ENCODE measurements around the gene SBF2. TPM values are rescaled to one million over a fixed set of nuclear protein-coding genes. Genes with fewer than 3 reads are reported as not detected.

The SBF2 gene
- polyA plus RNA-seq, 1 donor from 2014 or later: 53.4 TPM

DNA sequence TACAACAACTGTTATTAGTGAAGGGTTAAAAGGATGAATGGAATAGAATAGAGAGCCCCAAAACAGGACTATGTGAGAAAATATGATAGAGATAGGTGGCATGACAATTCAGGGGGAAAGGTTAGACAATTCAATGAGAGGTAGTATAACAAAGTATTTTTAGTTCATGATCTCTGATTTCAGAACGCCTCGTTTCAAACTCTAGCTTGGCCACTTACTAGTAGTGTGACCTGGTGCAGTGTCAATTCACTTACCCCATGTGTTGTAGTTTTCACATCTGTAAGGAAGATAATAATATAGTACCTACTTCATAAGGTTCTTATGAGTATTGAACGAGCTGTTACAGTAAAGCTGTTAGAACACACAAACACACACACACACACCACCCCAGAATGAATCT, 322.1 kb downstream of the SBF2 start:
- no peaks in the 10 kb centered on the region for H3F3A ChIP-seq (ENCODE audit: insufficient read depth, low read length, poor library complexity, severe bottlenecking)
- H3K27ac ChIP-seq (ENCODE audit: low read length): no peak overlapping the region
- TF ChIP-seq EP300 (conservative IDR thresholded peaks at IDR 0.05; ENCODE audit: poor library complexity, severe bottlenecking) (no peak), CTCF (IDR thresholded peaks at IDR 0.05; ENCODE audit: poor library complexity, severe bottlenecking) (no peak), EZH2 (IDR thresholded peaks at IDR 0.05; ENCODE audit: borderline replicate concordance, insufficient read depth, low read length, poor library complexity, severe bottlenecking) (no peak), REST (IDR thresholded peaks at IDR 0.05; ENCODE audit: borderline replicate concordance) (no peak), SMC3 (conservative IDR thresholded peaks at IDR 0.05; ENCODE audit: poor library complexity) (no peak), TAF1 (IDR thresholded peaks at IDR 0.05; ENCODE audit: low read depth) (no peak), RAD21 (conservative IDR thresholded peaks at IDR 0.05) (no peak), POLR2AphosphoS5 (IDR thresholded peaks at IDR 0.05) (no peak), MXI1 (conservative IDR thresholded peaks at IDR 0.05; ENCODE audit: poor library complexity, severe bottlenecking) (no peak)
- no peaks in the 10 kb centered on the region for H4K20me1 ChIP-seq (ENCODE audit: insufficient read depth)
- H3K79me2 ChIP-seq (replicated peaks; ENCODE audit: insufficient read depth, low read length): no peaks in the 10 kb centered on the region
- no peaks in the 10 kb centered on the region for H3K27me3 ChIP-seq (ENCODE audit: insufficient read depth, low read depth, low read length)
- H2AFZ ChIP-seq (ENCODE audit: low read depth, low read length): no peak overlapping the region
- H3K9me3 ChIP-seq (ENCODE audit: low read length): no peaks in the 10 kb centered on the region
- no peak overlapping the region for H3K4me2 ChIP-seq (ENCODE audit: low read length)
- H3K9me2 ChIP-seq (ENCODE audit: insufficient read depth, low read length): no peaks in the 10 kb centered on the region
- H3K9ac ChIP-seq (ENCODE audit: low read length): no peak overlapping the region
- no peak overlapping the region for H3K4me3 ChIP-seq (ENCODE audit: low read length)
- no peaks in the 10 kb centered on the region for H3K36me3 ChIP-seq (ENCODE audit: insufficient read depth, low read length)

DNA sequence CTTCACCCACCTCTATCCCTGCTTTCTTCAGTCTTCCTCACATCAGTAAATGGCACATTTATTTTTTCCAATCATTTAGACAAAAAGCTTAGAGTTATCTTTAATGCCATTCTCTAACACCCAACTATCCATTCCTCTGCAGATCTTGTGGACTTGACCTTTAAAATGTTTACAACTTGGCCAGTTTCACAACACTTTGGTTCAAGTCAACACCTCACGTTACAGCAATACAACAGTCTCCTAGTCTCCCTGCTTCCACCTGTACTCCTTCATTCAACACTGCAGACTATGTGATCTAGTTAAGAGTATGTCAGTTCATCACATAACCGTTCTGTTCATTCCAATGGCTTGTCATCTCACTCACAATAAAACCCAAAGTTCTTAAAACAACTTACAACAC, 325.0 kb downstream of the SBF2 start:
- Histone ChIP-seq H3K4me3 (ENCODE audit: low read length) (no peak overlapping the region), H3K79me2 (replicated peaks; ENCODE audit: insufficient read depth, low read length) (no peaks in the 10 kb centered on the region), H3K9me3 (ENCODE audit: low read length) (no peaks in the 10 kb centered on the region), H3F3A (ENCODE audit: insufficient read depth, low read length, poor library complexity, severe bottlenecking) (no peaks in the 10 kb centered on the region), H4K20me1 (ENCODE audit: insufficient read depth) (no peaks in the 10 kb centered on the region), H3K9ac (ENCODE audit: low read length) (no peak overlapping the region), H2AFZ (ENCODE audit: low read depth, low read length) (no peak overlapping the region), H3K4me2 (ENCODE audit: low read length) (no peak overlapping the region), H3K9me2 (ENCODE audit: insufficient read depth, low read length) (no peaks in the 10 kb centered on the region), H3K27ac (ENCODE audit: low read length) (no peak overlapping the region), H3K27me3 (ENCODE audit: insufficient read depth, low read depth, low read length) (no peaks in the 10 kb centered on the region), H3K36me3 (ENCODE audit: insufficient read depth, low read length) (no peaks in the 10 kb centered on the region)
- no peak for TF ChIP-seq REST (IDR thresholded peaks at IDR 0.05; ENCODE audit: borderline replicate concordance)
- TF ChIP-seq SMC3 (conservative IDR thresholded peaks at IDR 0.05; ENCODE audit: poor library complexity): no peak
- TF ChIP-seq POLR2AphosphoS5 (IDR thresholded peaks at IDR 0.05): no peak
- no peak for TF ChIP-seq EZH2 (IDR thresholded peaks at IDR 0.05; ENCODE audit: borderline replicate concordance, insufficient read depth, low read length, poor library complexity, severe bottlenecking)
- no peak for TF ChIP-seq TAF1 (IDR thresholded peaks at IDR 0.05; ENCODE audit: low read depth)
- no peak for TF ChIP-seq CTCF (IDR thresholded peaks at IDR 0.05; ENCODE audit: poor library complexity, severe bottlenecking)
- TF ChIP-seq RAD21 (conservative IDR thresholded peaks at IDR 0.05): no peak
- TF ChIP-seq EP300 (conservative IDR thresholded peaks at IDR 0.05; ENCODE audit: poor library complexity, severe bottlenecking): no peak
